ENCODE results near the gene NFKBIB. TPM values are rescaled to one million over a fixed set of nuclear protein-coding genes. Genes with fewer than 3 reads are reported as not detected.

Gene NFKBIB
- polyA plus RNA-seq, 1 experiment: 9.9 TPM

DNA sequence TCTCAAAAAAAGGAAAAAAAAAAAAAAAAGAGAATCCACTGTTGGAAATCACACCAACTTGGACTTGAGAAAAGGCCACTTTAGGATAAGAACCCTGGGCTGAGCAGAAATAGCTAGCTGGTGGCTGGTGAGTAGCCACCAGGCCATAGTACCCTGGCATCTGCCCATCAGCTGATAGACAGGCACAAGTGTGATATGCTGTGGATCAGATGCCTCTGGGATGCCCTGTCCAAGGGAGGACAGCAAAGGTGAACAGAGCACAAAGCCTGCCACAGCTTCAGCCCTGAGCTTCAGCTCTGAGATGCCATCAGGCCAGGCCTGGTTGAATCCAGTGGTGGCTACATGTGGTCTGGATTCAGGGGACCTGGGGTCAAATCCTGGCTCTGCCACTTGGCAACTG lies 9.1 kb upstream of the NFKBIB start:
- H3K27me3 ChIP-seq (ENCODE audit: control insufficient read depth, insufficient read depth, low read length): no peaks in the 10 kb centered on the region
- TF ChIP-seq, protein P1, sequence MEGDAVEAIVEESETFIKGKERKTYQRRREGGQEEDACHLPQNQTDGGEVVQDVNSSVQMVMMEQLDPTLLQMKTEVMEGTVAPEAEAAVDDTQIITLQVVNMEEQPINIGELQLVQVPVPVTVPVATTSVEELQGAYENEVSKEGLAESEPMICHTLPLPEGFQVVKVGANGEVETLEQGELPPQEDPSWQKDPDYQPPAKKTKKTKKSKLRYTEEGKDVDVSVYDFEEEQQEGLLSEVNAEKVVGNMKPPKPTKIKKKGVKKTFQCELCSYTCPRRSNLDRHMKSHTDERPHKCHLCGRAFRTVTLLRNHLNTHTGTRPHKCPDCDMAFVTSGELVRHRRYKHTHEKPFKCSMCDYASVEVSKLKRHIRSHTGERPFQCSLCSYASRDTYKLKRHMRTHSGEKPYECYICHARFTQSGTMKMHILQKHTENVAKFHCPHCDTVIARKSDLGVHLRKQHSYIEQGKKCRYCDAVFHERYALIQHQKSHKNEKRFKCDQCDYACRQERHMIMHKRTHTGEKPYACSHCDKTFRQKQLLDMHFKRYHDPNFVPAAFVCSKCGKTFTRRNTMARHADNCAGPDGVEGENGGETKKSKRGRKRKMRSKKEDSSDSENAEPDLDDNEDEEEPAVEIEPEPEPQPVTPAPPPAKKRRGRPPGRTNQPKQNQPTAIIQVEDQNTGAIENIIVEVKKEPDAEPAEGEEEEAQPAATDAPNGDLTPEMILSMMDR (IDR thresholded peaks at IDR 0.05; ENCODE audit: low read depth, low read length): no peak
- no peak overlapping the region for H3K4me3 ChIP-seq (ENCODE audit: low read depth, low read length)
- ChIA-PET POLR2A (interaction anchor here (0.7 kb wide), 1 partner anchor 681 kb away, joined by 7 read pairs; no protein-coding TSS in a partner anchor), CTCF (no interaction called here)
- no peak for DNase-seq (ENCODE audit: low read depth, low spot score)
- H3K27ac ChIP-seq (ENCODE audit: low read depth, low read length): no peak overlapping the region
- H3K9me3 ChIP-seq (ENCODE audit: control insufficient read depth, insufficient read depth, low read length): no peaks in the 10 kb centered on the region

DNA sequence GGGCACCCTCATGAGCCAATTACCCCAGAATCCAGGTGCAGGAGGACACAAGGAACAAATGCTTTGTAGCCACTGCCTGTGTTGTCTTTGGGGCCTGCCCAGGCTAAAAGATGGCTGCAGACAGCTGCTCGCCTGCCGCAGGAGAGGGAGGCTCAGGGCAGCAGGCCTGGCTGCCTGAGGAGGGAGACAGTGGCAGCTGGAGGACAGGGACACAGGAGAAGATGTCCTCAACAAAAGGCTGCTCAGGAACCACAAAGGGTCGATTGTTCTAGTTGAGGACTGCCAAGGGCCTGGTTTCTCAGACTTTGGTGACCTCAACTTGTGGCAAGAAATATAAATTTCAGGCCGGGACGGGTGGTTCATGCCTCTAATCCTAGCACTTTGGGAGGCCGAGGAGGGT lies 8.0 kb upstream of the NFKBIB start:
- H3K27me3 ChIP-seq (ENCODE audit: control insufficient read depth, insufficient read depth, low read length): no peaks in the 10 kb centered on the region
- ChIA-PET POLR2A (interaction anchor here (0.7 kb wide), 1 partner anchor 20 kb away, joined by 5 read pairs; the partner anchor contains the start of gene CCER2), CTCF (interaction anchor here (0.7 kb wide), 1 partner anchor 167 kb away, joined by 3 read pairs; no protein-coding TSS in a partner anchor)
- no peak overlapping the region for H3K27ac ChIP-seq (ENCODE audit: low read depth, low read length)
- no peak overlapping the region for H3K4me3 ChIP-seq (ENCODE audit: low read depth, low read length)
- TF ChIP-seq, protein P1 (IDR thresholded peaks at IDR 0.05; ENCODE audit: low read depth, low read length): no peak
- no peaks in the 10 kb centered on the region for H3K9me3 ChIP-seq (ENCODE audit: control insufficient read depth, insufficient read depth, low read length)
- no peak for DNase-seq (ENCODE audit: low read depth, low spot score)

DNA sequence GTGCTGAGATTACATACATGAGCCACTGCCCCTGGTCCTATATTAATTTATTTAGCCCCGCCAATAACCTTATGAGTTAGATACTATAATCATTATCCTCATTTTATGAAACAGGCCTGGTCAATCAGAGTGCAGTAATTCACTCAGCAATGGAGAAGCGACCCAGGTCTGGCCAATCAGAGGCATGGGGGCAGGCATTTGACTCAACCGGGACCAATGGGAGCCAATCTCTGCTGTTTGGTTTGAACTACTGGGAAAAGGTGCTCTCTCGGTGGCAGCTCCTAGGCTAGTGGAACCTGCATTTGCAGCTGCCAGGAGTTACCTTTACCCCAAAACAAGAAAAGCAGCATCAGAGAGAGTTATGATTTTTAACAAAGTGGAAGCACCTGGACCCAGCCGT lies 6.9 kb upstream of the NFKBIB start:
- no peak for DNase-seq (ENCODE audit: low read depth, low spot score)
- Histone ChIP-seq H3K27ac (ENCODE audit: low read depth, low read length) (no peak overlapping the region), H3K4me3 (ENCODE audit: low read depth, low read length) (no peak overlapping the region), H3K27me3 (ENCODE audit: control insufficient read depth, insufficient read depth, low read length) (no peaks in the 10 kb centered on the region), H3K9me3 (ENCODE audit: control insufficient read depth, insufficient read depth, low read length) (no peaks in the 10 kb centered on the region)
- TF ChIP-seq, protein P1 (IDR thresholded peaks at IDR 0.05; ENCODE audit: low read depth, low read length): no peak
- CTCF ChIA-PET: no interaction called here
- POLR2A ChIA-PET: no interaction called here

DNA sequence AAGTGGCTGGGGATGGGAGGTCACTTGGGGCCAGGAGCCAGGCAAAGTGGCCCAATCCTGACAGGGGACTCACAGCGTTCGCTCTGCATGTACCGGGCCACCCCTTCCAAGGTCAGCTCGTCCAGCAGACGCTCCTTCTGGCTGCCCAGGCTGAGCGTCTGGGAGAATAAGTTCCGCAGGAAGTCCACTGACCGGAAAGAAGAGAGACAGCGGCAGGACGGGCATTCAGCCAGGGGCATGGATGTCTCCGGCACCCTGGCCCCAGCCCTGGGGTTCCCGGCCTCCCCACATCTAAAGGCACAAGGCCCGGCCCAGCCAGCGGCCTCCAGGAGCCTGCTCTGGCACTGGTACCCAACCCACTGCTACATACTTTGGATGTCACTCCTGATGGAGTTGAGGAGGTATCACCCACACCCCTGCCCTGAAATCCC lies 6.4 kb upstream of the NFKBIB start:
- CTCF ChIA-PET: interaction anchor here (0.6 kb wide), 1 partner anchor 311 kb away, joined by 3 read pairs; no protein-coding TSS in a partner anchor
- Histone ChIP-seq H3K4me3 (ENCODE audit: low read depth, low read length) (no peak overlapping the region), H3K27ac (ENCODE audit: low read depth, low read length) (no peak overlapping the region), H3K9me3 (ENCODE audit: control insufficient read depth, insufficient read depth, low read length) (no peaks in the 10 kb centered on the region), H3K27me3 (ENCODE audit: control insufficient read depth, insufficient read depth, low read length) (no peaks in the 10 kb centered on the region)
- DNase-seq (ENCODE audit: low read depth, low spot score): no peak
- TF ChIP-seq, protein P1 (IDR thresholded peaks at IDR 0.05; ENCODE audit: low read depth, low read length): no peak
- POLR2A ChIA-PET: no interaction called here

DNA sequence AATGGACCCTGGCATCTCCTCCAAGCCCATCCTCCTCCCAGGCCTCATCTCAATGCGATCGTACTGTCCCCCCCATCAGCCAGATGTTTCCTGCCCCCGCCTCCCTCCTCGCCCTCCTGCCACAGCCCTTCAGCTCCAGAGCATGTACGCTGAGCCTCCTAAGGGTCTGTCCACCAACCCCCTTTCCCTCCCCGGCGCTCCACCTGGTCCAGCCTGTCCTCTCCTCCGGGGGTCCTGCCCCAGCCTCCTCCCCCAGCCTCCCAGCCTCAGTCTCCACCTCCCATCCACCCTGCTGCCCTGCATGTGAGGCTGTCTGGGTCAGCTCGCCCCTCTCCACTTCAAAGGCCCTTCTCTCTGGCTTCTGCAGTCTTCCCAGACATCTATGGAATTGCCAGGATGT lies 4.8 kb upstream of the NFKBIB start:
- ChIA-PET CTCF (no interaction called here), POLR2A (no interaction called here)
- H3K27ac ChIP-seq (ENCODE audit: low read depth, low read length): no peak overlapping the region
- H3K27me3 ChIP-seq (ENCODE audit: control insufficient read depth, insufficient read depth, low read length): no peaks in the 10 kb centered on the region
- H3K9me3 ChIP-seq (ENCODE audit: control insufficient read depth, insufficient read depth, low read length): no peaks in the 10 kb centered on the region; the same call in 1 of the 2 replicates
- TF ChIP-seq, protein P1 (IDR thresholded peaks at IDR 0.05; ENCODE audit: low read depth, low read length): no peak
- no peak overlapping the region for H3K4me3 ChIP-seq (ENCODE audit: low read depth, low read length)
- DNase-seq (ENCODE audit: low read depth, low spot score): no peak

Data from AG04450 (cell line).